Parathyroid adenoma (tissue), 2 donors: ENCODE measurements around the gene FXYD2.
A peak's percentile ranks its signal among the peaks of the same experiment; 100 is the strongest.

ENCODE experiments used
- H2AFZ ChIP-seq: fragments of 300-600 bp; sonication (generic); one replicate; pipeline ENCODE4 v1.7.0; 2017; ENCODE audit warnings: antibody characterized with exemption, mild to moderate bottlenecking
- H3K27ac ChIP-seq: fragments of 300-600 bp; sonication (generic); one replicate; pipeline ENCODE4 v1.7.0; 2017
- H3K27me3 ChIP-seq: fragments of 300-600 bp; sonication (generic); one replicate; pipeline ENCODE4 v1.7.0; 2017; ENCODE audit warnings: low read length; ENCODE audit not compliant: control insufficient read depth, insufficient read depth
- H3K36me3 ChIP-seq: fragments of 300-600 bp; sonication (generic); one replicate; pipeline ENCODE4 v1.7.0; 2017; ENCODE audit warnings: low read length; ENCODE audit not compliant: control insufficient read depth, insufficient read depth
- H3K4me1 ChIP-seq: fragments of 300-600 bp; sonication (generic); one replicate; pipeline ENCODE4 v1.7.0; 2017; ENCODE audit warnings: control low read depth
- H3K4me2 ChIP-seq: fragments of 300-600 bp; sonication (generic); one replicate; pipeline ENCODE4 v1.7.0; 2017; ENCODE audit warnings: low read length
- H3K4me3 ChIP-seq: fragments of 300-600 bp; sonication (generic); one replicate; pipeline ENCODE4 v1.7.0; 2017; ENCODE audit warnings: low read depth, low read length
- H3K79me2 ChIP-seq: fragments of 300-600 bp; sonication (generic); one replicate; pipeline ENCODE4 v1.7.0; 2017; ENCODE audit warnings: control low read depth
- H3K9ac ChIP-seq: fragments of 300-600 bp; sonication (generic); one replicate; pipeline ENCODE4 v1.7.0; 2017; ENCODE audit warnings: mild to moderate bottlenecking
- H3K9me3 ChIP-seq: fragments of 300-600 bp; sonication (generic); one replicate; pipeline ENCODE4 v1.7.0; 2017; ENCODE audit warnings: low read length; ENCODE audit not compliant: control insufficient read depth
- TF ChIP-seq, protein P1 (sequence below): fragments of 300-600 bp; sonication (generic); IDR thresholded peaks from one replicate; pipeline ENCODE4 v1.7.0; 2017; ENCODE audit warnings: antibody characterized with exemption, mild to moderate bottlenecking
- donor health status: primary hyperparathyroidism.

FXYD2 gene

DNA sequence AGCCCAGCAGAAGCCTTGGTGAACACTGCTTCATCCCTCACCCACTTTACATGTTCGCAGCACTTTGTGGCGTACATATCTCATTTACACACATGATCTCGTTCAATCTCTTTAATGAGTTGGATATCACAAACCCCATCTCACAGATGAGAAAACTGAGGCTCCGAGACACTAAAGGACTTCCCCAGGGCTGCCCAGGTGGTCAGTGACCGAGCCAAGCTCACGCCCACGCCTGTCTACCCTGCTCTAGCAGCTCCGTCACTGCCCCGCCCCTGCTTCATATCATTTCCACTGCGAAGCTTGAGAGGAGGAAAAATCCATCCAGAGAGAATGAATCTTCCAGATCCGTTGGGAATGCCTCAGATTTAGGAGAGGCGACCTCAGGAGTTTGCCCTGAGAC, 15.8 kb downstream of the FXYD2 start:
- no peaks in the 10 kb centered on the region for H3K9me3 ChIP-seq
- H2AFZ ChIP-seq: no peak overlapping the region
- no peaks in the 10 kb centered on the region for H3K27me3 ChIP-seq
- H3K79me2 ChIP-seq: no peaks in the 10 kb centered on the region
- no peak overlapping the region for H3K9ac ChIP-seq
- TF ChIP-seq, protein P1, sequence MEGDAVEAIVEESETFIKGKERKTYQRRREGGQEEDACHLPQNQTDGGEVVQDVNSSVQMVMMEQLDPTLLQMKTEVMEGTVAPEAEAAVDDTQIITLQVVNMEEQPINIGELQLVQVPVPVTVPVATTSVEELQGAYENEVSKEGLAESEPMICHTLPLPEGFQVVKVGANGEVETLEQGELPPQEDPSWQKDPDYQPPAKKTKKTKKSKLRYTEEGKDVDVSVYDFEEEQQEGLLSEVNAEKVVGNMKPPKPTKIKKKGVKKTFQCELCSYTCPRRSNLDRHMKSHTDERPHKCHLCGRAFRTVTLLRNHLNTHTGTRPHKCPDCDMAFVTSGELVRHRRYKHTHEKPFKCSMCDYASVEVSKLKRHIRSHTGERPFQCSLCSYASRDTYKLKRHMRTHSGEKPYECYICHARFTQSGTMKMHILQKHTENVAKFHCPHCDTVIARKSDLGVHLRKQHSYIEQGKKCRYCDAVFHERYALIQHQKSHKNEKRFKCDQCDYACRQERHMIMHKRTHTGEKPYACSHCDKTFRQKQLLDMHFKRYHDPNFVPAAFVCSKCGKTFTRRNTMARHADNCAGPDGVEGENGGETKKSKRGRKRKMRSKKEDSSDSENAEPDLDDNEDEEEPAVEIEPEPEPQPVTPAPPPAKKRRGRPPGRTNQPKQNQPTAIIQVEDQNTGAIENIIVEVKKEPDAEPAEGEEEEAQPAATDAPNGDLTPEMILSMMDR: no peak
- H3K4me1 ChIP-seq: no peaks in the 10 kb centered on the region
- no peak overlapping the region for H3K27ac ChIP-seq
- no peaks in the 10 kb centered on the region for H3K36me3 ChIP-seq
- no peak overlapping the region for H3K4me3 ChIP-seq
- H3K4me2 ChIP-seq: no peak overlapping the region

DNA sequence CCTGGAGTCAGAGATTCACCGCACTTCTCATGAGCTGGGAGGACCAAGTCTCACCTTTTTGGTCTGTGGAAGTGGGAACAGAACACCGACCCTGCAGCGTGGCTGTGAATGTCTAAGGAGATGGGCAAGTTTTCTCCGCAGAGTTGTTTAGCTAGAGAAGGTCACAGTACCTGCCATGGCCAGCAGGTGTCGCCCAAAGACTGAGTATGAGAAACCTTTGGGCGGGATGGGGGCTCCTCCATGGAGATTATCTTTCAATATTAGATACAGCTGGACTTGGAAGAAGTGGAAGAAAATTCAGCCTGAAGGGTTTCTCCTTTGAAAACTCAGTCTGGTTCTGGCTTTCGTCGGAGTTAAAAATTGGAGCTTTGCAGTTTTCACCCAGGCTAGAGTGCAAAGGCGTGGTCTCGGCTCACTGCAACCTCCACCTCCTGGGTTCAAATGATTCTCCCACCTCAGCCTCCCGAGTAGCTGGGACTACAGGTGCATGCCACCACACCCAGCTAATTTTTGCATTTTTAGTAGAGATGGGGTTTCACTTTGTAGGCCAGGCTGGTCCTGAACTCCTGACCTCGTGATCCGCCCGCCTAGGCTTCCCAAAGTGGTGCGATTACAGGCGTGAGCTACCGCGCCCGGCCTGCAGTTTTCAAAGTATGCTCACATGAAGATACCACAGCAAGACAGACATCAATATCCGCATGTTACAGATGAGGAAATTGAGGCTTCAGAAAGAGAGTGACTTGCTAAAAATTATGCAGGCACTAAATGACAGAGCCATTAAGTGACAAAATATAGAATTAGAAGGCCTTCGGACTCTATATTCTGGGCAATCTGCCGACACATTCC, 16.8 kb downstream of the FXYD2 start:
- Histone ChIP-seq H3K27ac (no peak overlapping the region), H3K4me1 (no peaks in the 10 kb centered on the region), H3K9ac (no peak overlapping the region), H3K4me2 (no peak overlapping the region), H3K27me3 (no peaks in the 10 kb centered on the region), H3K79me2 (no peaks in the 10 kb centered on the region), H3K4me3 (no peak overlapping the region), H3K9me3 (no peaks in the 10 kb centered on the region), H3K36me3 (no peaks in the 10 kb centered on the region), H2AFZ (no peak overlapping the region)
- TF ChIP-seq, protein P1: peak; percentile 73

DNA sequence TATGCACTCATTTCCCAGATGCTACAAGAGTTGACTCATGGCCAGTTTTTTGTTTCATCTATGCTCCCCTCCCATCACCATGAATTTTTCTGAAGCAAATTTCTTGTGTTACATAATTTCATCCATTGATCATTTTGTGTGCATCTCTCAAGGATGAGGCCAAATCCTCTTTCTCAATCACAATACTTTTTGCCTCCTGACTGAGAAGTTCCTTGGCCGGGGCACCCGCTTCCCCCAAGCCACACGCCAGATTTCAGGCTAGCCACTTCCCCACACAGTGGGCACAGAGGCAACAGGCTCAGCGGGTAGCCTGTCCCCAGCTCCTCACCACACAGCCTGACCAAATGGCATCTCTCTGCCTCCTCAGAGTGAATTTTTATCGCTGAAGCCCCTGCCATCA, 17.7 kb downstream of the FXYD2 start:
- Histone ChIP-seq H3K27ac (no peak overlapping the region), H3K79me2 (no peaks in the 10 kb centered on the region), H3K36me3 (no peaks in the 10 kb centered on the region), H3K27me3 (no peaks in the 10 kb centered on the region), H3K9me3 (no peaks in the 10 kb centered on the region), H2AFZ (no peak overlapping the region), H3K4me3 (no peak overlapping the region), H3K4me1 (no peaks in the 10 kb centered on the region), H3K9ac (no peak overlapping the region), H3K4me2 (no peak overlapping the region)
- TF ChIP-seq, protein P1: no peak

DNA sequence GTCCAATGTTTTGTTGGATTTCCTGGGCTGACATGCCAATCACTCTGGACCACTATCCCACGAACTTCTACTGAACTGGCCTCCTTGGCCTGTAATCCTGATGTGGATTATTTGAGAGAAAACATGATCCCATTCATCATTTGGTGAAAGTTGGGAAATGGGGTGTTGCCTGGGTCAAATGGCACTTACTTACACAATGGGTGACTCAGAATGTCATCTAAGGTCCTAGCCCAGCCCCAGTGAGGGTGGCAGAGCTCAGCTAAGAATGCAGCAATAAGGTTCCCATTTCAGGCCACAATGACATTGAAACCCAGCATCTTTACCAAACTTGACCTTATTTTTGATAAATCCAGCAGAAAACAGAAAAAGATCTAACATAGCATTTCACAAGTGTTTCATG, 19.5 kb downstream of the FXYD2 start:
- H3K27ac ChIP-seq: no peak overlapping the region
- H3K79me2 ChIP-seq: no peaks in the 10 kb centered on the region
- no peak overlapping the region for H3K4me2 ChIP-seq
- no peak overlapping the region for H3K4me3 ChIP-seq
- no peaks in the 10 kb centered on the region for H3K36me3 ChIP-seq
- H3K4me1 ChIP-seq: no peaks in the 10 kb centered on the region
- H2AFZ ChIP-seq: no peak overlapping the region
- H3K9me3 ChIP-seq: no peaks in the 10 kb centered on the region
- TF ChIP-seq, protein P1: no peak
- no peak overlapping the region for H3K9ac ChIP-seq
- H3K27me3 ChIP-seq: no peaks in the 10 kb centered on the region

DNA sequence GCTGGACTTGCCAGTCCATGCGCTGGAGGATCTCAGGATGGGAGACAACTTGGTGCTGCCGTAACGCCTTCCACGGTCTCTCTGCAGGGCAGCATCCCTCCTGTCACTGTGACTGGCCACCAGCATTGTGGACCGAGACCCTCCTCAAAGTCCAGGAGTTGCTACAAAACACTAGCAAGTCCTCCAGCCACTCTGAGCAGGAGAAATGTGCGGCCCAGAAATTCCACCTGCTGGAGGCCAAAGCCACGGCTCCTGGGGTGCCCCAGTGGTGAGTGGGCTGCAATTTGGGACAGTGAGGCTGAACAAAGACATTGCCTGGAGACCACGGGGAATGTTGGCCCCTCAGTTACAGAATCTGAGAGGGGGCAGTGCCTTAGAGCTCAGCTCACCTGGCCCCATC, 20.6 kb downstream of the FXYD2 start:
- H3K27me3 ChIP-seq: no peaks in the 10 kb centered on the region
- no peak overlapping the region for H3K4me2 ChIP-seq
- H3K79me2 ChIP-seq: no peaks in the 10 kb centered on the region
- H3K4me3 ChIP-seq: no peak overlapping the region
- H3K9ac ChIP-seq: no peak overlapping the region
- TF ChIP-seq, protein P1: no peak
- H3K9me3 ChIP-seq: no peaks in the 10 kb centered on the region
- H3K4me1 ChIP-seq: no peaks in the 10 kb centered on the region
- H3K27ac ChIP-seq: no peak overlapping the region
- H3K36me3 ChIP-seq: no peaks in the 10 kb centered on the region
- no peak overlapping the region for H2AFZ ChIP-seq
